Subcutaneous adipose tissue (tissue), 4 donors: Measurements from ENCODE around the gene LSM4. TPM values are rescaled to one million over a fixed set of nuclear protein-coding genes. Genes with fewer than 3 reads are reported as not detected.

Experiments used
- total RNA-seq, 4 donors: library from RNA; depleted of rRNA; stranded (reverse); fragments of >200 nt; gene quantifications; one replicate each; pipeline ENCODE4 v1.1.0, GENCODE V29; 2016
- TF ChIP-seq, protein P1 (sequence below): fragments of 450-650 bp; IDR thresholded peaks from one replicate; pipeline ENCODE4 v1.5.1; 2016; ENCODE audit warnings: low read depth, mild to moderate bottlenecking, control low read depth, antibody characterized with exemption, moderate library complexity

The LSM4 gene
- total RNA-seq, 4 donors from 2014 or later = 70.3 to 87.7 (median 81.4) TPM

- TF ChIP-seq, protein P1, sequence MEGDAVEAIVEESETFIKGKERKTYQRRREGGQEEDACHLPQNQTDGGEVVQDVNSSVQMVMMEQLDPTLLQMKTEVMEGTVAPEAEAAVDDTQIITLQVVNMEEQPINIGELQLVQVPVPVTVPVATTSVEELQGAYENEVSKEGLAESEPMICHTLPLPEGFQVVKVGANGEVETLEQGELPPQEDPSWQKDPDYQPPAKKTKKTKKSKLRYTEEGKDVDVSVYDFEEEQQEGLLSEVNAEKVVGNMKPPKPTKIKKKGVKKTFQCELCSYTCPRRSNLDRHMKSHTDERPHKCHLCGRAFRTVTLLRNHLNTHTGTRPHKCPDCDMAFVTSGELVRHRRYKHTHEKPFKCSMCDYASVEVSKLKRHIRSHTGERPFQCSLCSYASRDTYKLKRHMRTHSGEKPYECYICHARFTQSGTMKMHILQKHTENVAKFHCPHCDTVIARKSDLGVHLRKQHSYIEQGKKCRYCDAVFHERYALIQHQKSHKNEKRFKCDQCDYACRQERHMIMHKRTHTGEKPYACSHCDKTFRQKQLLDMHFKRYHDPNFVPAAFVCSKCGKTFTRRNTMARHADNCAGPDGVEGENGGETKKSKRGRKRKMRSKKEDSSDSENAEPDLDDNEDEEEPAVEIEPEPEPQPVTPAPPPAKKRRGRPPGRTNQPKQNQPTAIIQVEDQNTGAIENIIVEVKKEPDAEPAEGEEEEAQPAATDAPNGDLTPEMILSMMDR = no peak
These were observed 41.5 kb downstream of the LSM4 start, which contains the start of gene JUND for GRCh38 chr19:18281082-18282020. TSS of gene JUND (minus strand) at chr19:18281622. CDS start at chr19:18281484, 138 bp downstream.

DNA sequence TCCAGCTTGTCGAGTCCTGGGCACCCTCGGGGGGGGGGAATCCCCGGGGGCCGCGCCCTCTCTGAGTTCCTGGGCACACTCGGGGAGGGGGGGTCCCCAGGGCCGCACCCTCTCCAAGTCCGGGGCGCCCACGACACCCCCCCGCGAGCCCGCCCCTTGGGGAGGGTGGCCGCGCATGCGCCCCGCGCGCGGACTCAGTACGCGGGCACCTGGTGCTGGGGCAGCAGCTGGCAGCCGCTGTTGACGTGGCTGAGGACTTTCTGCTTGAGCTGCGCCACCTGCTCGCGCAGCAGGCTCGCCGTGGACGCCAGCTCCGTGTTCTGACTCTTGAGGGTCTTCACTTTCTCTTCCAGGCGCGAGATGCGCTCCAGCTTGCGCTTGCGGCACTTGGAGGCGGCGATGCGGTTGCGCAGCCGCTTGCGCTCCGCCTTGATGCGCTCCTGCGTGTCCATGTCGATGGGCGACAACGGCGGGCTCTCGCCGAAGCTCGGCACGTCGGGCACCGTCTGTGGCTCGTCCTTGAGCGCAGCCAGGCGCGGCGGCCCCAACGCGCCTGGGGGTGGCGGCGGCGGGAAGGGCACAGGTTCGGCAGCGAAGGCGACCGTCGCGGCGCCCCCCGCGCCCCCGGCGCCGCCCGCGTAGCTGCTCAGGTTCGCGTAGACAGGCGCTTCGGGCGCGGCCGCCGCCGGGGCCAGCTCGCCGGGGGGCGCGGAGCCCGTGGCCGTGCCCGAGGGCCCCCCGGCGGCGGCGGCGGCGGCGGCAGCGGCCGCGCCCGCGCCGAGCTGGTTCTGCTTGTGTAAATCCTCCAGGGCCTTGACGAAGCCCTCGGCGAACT, 42.4 kb downstream of the LSM4 start:
- TF ChIP-seq, protein P1 = no peak

GRCh38 chr19:18279516-18280246, 43.2 kb downstream of the LSM4 start:
- TF ChIP-seq, protein P1 = no peak

DNA sequence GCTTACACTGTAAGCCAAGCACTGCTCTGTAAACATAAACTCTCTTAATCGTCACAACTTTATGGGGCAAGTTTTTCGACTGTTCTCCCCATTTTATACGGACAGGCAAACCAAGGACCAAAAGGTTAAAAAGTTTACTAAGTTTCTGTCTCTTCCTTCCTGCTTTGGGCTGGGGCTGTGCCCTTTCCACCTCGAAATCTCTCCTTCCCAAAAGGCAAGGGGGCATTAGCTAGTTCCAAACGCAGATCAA, 43.7 kb downstream of the LSM4 start:
- TF ChIP-seq, protein P1 = no peak

DNA sequence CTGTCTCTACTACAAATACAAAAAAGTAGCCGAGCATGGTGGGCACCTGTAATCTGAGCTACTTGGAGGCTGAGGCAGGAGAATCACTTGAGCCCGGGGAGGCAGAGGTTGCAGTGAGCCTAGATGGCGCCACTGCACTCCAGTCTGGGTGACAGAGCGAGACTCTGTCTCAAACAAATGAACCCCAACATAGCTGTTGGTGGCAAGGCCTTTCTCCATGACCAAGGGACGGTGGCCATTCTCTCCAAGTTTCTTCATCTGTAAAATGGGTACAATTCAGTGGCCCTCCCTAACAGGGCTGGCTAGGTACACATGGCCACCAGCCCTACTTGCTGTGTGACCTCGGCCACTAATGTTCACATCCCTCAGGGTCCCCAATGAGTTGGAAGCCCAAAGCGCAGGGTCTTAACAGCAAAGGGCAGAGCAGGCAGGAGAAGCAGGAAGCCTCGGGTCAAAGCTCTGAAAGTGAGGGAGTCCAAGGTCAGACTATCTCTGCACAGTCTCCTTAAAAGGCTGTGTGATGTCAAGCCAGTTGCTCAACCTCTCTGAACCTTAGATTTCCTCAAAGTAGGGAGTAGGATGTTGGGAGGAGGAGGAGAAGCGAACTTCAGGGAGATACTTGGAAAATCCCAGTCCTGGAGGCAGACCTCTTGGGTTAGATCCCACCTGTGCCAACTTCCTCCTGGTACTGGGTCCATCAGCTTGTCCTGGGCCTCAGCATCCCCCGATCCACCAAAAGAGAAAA, 44.2 kb downstream of the LSM4 start:
- TF ChIP-seq, protein P1 = no peak

DNA sequence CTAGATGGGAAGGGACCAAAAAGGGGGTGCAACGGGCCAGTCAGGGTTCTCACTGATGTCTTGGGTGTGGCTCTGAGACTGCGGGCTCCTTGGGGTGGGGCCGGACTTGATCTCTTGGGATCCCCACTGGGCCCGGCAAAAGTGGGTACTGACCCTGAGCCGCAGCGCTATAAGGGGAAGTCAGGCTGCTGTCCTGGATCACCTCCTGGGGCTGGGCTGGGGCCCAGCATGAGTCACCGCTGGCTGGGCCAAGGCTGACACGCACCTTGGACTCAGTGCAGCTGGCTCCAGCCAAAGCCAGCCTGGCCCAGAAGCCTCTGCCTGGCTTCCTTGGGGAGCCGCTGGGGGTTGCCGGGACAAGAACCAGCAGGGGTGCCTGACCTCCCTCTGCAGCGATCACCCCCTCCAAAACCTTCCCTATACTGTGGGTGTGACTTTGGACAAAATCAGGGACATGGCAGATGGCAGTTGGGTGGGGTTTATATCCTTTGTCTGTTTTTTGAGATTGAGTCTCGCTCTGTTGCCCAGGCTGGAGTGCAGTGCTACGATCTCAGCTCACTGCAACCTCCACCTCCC, 48.0 kb downstream of the LSM4 start:
- TF ChIP-seq, protein P1 = no peak
